GM11168 (cell line): Measurements from ENCODE around the gene ADISSP.

Experiments
- in situ Hi-C: fragments of 300-500 bp; cut with MboI; formaldehyde crosslinking; loops from one replicate; pipeline ENCODE4 v1.12.0; 2022; ENCODE audit warnings: low sequenced_read_pairs; ENCODE audit not compliant: unreplicated experiment

ADISSP gene

GRCh38 chr20:3758566-3758965, 9.0 kb downstream of the ADISSP start:
- in situ Hi-C loops: no loop called here

- in situ Hi-C loops: no loop called here
Measured at GRCh38 chr20:3757268-3757667, 10.3 kb downstream of the ADISSP start.

GRCh38 chr20:3755814-3756480, 11.6 kb downstream of the ADISSP start:
- in situ Hi-C loops: no loop called here

GRCh38 chr20:3755269-3755668, 12.3 kb downstream of the ADISSP start:
- in situ Hi-C loops: no loop called here

- in situ Hi-C loops: no loop called here
Measured at GRCh38 chr20:3754276-3754630, 13.3 kb downstream of the ADISSP start.

GRCh38 chr20:3753501-3754275, 13.9 kb downstream of the ADISSP start:
- in situ Hi-C loops: no loop called here

- in situ Hi-C loops: no loop called here
Measured at GRCh38 chr20:3753098-3753497, 14.5 kb downstream of the ADISSP start.

- in situ Hi-C loops: no loop called here
Measured at GRCh38 chr20:3752386-3752759, 15.2 kb downstream of the ADISSP start.

GRCh38 chr20:3751675-3752385, 15.7 kb downstream of the ADISSP start:
- in situ Hi-C loops: no loop called here

GRCh38 chr20:3751305-3751674, 16.3 kb downstream of the ADISSP start:
- in situ Hi-C loops: no loop called here

- in situ Hi-C loops: no loop called here
Measured at GRCh38 chr20:3749689-3750531, 17.6 kb downstream of the ADISSP start.

- in situ Hi-C loops: no loop called here
Measured at GRCh38 chr20:3749087-3749688, 18.4 kb downstream of the ADISSP start.

- in situ Hi-C loops: no loop called here
Measured at GRCh38 chr20:3748073-3748472, 19.5 kb downstream of the ADISSP start.

GRCh38 chr20:3747471-3747870, 20.1 kb downstream of the ADISSP start:
- in situ Hi-C loops: no loop called here

GRCh38 chr20:3745686-3746173, 21.8 kb downstream of the ADISSP start:
- in situ Hi-C loops: no loop called here

- in situ Hi-C loops: no loop called here
Measured at GRCh38 chr20:3744806-3745685, 22.5 kb downstream of the ADISSP start.

GRCh38 chr20:3744037-3744436, 23.5 kb downstream of the ADISSP start:
- in situ Hi-C loops: no loop called here

GRCh38 chr20:3743251-3743650, 24.3 kb downstream of the ADISSP start:
- in situ Hi-C loops: no loop called here

GRCh38 chr20:3741836-3742458, 25.6 kb downstream of the ADISSP start:
- in situ Hi-C loops: no loop called here
